ENCODE data around the gene PXYLP1.
A peak's percentile ranks its signal among the peaks of the same experiment; 100 is the strongest.
"Not testable (repeated sequence)": the region's sequence is repeated elsewhere in the genome, so short reads cannot be mapped to it uniquely, and the experiment has no call there.

PXYLP1 gene

GRCh38 chr3:141311496-141312353 lies 80.1 kb downstream of the PXYLP1 start:
- TF ChIP-seq CTCF (conservative IDR thresholded peaks at IDR 0.05; ENCODE audit: low read depth, low read length): peak; percentile 75
- peak overlapping the region; percentile 90 for H3K4me3 ChIP-seq (ENCODE audit: low read length)
- DNase-seq (ENCODE audit: low read depth): peak; percentile 92

- H3K4me3 ChIP-seq (ENCODE audit: low read length): peak overlapping the region; percentile 90
- no peak for TF ChIP-seq CTCF (conservative IDR thresholded peaks at IDR 0.05; ENCODE audit: low read depth, low read length)
- no peak for DNase-seq (ENCODE audit: low read depth)
Observed at GRCh38 chr3:141312354-141313092, 80.9 kb downstream of the PXYLP1 start.

GRCh38 chr3:141313093-141313683 lies 81.6 kb downstream of the PXYLP1 start:
- H3K4me3 ChIP-seq (ENCODE audit: low read length): no peak overlapping the region
- TF ChIP-seq CTCF (conservative IDR thresholded peaks at IDR 0.05; ENCODE audit: low read depth, low read length): no peak
- DNase-seq (ENCODE audit: low read depth): no peak

GRCh38 chr3:141314415-141314814 lies 82.8 kb downstream of the PXYLP1 start:
- DNase-seq (ENCODE audit: low read depth); H3K4me3 ChIP-seq (ENCODE audit: low read length): not testable (repeated sequence)

- TF ChIP-seq CTCF (conservative IDR thresholded peaks at IDR 0.05; ENCODE audit: low read depth, low read length): no peak
- no peak for DNase-seq (ENCODE audit: low read depth)
- no peak overlapping the region for H3K4me3 ChIP-seq (ENCODE audit: low read length)
Observed at GRCh38 chr3:141316851-141317250, 85.2 kb downstream of the PXYLP1 start.

- no peak for TF ChIP-seq CTCF (conservative IDR thresholded peaks at IDR 0.05; ENCODE audit: low read depth, low read length)
- no peak for DNase-seq (ENCODE audit: low read depth)
- no peak overlapping the region for H3K4me3 ChIP-seq (ENCODE audit: low read length)
Observed at GRCh38 chr3:141320399-141321108, 88.9 kb downstream of the PXYLP1 start.

GRCh38 chr3:141321109-141321497 lies 89.5 kb downstream of the PXYLP1 start:
- no peak for DNase-seq (ENCODE audit: low read depth)
- H3K4me3 ChIP-seq (ENCODE audit: low read length): no peak overlapping the region
- no peak for TF ChIP-seq CTCF (conservative IDR thresholded peaks at IDR 0.05; ENCODE audit: low read depth, low read length)

Data from retinal pigment epithelial cell (primary cell).